OCI-LY1 (cell line): ENCODE measurements around the gene ENPP3.

ENCODE experiments used
- H2AFZ ChIP-seq: fragments of 200-600 bp; sonication (generic), shearing (Covaris generic); 2 replicates; pipeline ENCODE4 v1.6.0; 2014; ENCODE audit warnings: antibody characterized with exemption, mild to moderate bottlenecking, low read length
- H3F3A ChIP-seq: fragments of 200-600 bp; sonication (generic), shearing (Covaris generic); 2 replicates; pipeline ENCODE4 v1.6.0; 2014; ENCODE audit warnings: mild to moderate bottlenecking, antibody characterized with exemption, low read length, moderate library complexity; ENCODE audit not compliant: insufficient read depth
- H3K27ac ChIP-seq: fragments of 200-600 bp; sonication (generic); 2 replicates; pipeline ENCODE4 v1.5.1; 2014; ENCODE audit warnings: low read length, mixed run types, mild to moderate bottlenecking, low read depth; ENCODE audit not compliant: poor library complexity, severe bottlenecking
- H3K27me3 ChIP-seq: fragments of 200-600 bp; sonication (generic); 2 replicates; pipeline ENCODE4 v1.6.0; 2014; ENCODE audit warnings: antibody characterized with exemption, mild to moderate bottlenecking, low read length, moderate library complexity; ENCODE audit not compliant: insufficient read depth
- H3K36me3 ChIP-seq: fragments of 200-600 bp; sonication (generic); 2 replicates; pipeline ENCODE4 v1.6.1; 2014; ENCODE audit warnings: mild to moderate bottlenecking, antibody characterized with exemption, low read length, moderate library complexity, mixed read lengths; ENCODE audit not compliant: insufficient read depth
- H3K4me1 ChIP-seq: fragments of 200-600 bp; sonication (generic); 2 replicates; pipeline ENCODE4 v1.5.1; 2014; ENCODE audit warnings: mild to moderate bottlenecking, low read length, moderate library complexity; ENCODE audit not compliant: insufficient read depth, severe bottlenecking
- H3K4me2 ChIP-seq: fragments of 200-600 bp; sonication (generic), shearing (Covaris generic); 2 replicates; pipeline ENCODE4 v1.6.1; 2014; ENCODE audit warnings: low read length
- H3K4me3 ChIP-seq: fragments of 200-600 bp; sonication (generic); 2 replicates; pipeline ENCODE4 v1.5.1; 2014; ENCODE audit warnings: low read length, low read depth, mild to moderate bottlenecking, mixed read lengths; ENCODE audit not compliant: poor library complexity, severe bottlenecking
- H3K79me2 ChIP-seq: fragments of 200-600 bp; shearing (Covaris generic); 2 replicates; pipeline ENCODE4 v1.6.1; 2016; ENCODE audit warnings: mixed run types, low read length, mixed read lengths; ENCODE audit not compliant: insufficient read depth
- H3K9ac ChIP-seq: fragments of 200-600 bp; sonication (generic), shearing (Covaris generic); 2 replicates; pipeline ENCODE4 v1.6.1; 2014; ENCODE audit warnings: mild to moderate bottlenecking, low read length, mixed read lengths
- H3K9me2 ChIP-seq: fragments of 200-600 bp; sonication (generic), shearing (Covaris generic); 2 replicates; pipeline ENCODE4 v1.6.1; 2014; ENCODE audit warnings: low read depth, mild to moderate bottlenecking, low read length, mixed read lengths
- H3K9me3 ChIP-seq: fragments of 200-600 bp; shearing (Covaris generic); 2 replicates; pipeline ENCODE4 v1.6.1; 2014; ENCODE audit warnings: low read length, mixed read lengths
- H4K20me1 ChIP-seq: fragments of 200-600 bp; sonication (generic), shearing (Covaris generic); 2 replicates; pipeline ENCODE4 v1.6.0; 2016; ENCODE audit warnings: mild to moderate bottlenecking, low read length; ENCODE audit not compliant: insufficient read depth
- EZH2 ChIP-seq: fragments of 200-600 bp; sonication (generic), shearing (Covaris generic); IDR thresholded peaks from 2 replicates; pipeline ENCODE4 v1.8.0; 2017; ENCODE audit warnings: borderline replicate concordance, mixed run types, mild to moderate bottlenecking, antibody characterized with exemption, low read length, moderate library complexity, mixed read lengths
- TF ChIP-seq, protein P1 (sequence below): fragments of 200-600 bp; sonication (generic), shearing (Covaris generic); IDR thresholded peaks from 2 replicates; pipeline ENCODE4 v1.5.1; 2017; ENCODE audit warnings: mild to moderate bottlenecking, antibody characterized with exemption, low read length, moderate library complexity, mixed read lengths

Gene ENPP3

DNA sequence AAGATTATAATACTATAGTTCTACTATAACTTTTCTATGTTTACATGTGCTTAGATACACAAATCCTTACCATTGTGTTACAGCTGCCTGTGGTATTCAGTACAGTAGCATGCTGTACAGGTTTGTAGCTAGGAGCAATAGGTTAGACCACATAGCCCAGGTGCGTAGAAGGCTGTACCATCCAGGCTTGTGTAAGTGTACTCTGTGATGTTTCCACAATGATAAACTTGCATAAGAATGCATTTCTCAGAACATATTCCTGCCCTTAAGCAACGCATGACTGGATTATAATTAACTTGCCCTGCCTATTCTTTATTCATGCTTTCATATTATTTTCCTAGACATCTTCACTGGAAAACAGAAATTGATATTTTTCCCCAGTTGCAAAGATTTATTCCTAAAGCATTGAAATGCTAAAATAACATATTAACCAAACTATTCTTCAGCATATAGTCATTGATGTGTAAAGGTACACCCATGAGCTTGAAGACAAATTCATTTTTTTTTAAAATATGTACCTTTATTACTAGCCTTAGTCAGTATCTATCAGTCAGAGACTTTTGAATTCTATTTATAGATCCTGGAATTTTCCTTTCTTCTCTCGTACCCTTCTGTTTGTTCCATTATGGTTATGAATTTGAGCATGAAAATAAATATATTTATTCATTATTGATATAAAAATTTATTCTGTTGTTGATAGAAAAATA is 80.9 kb downstream of the ENPP3 start:
- H3F3A ChIP-seq: no peaks in the 10 kb centered on the region
- no peak overlapping the region for H2AFZ ChIP-seq
- H3K4me1 ChIP-seq: no peaks in the 10 kb centered on the region
- no peaks in the 10 kb centered on the region for H3K9me3 ChIP-seq
- H3K9me2 ChIP-seq: no peaks in the 10 kb centered on the region
- no peaks in the 10 kb centered on the region for H3K79me2 ChIP-seq
- H3K4me3 ChIP-seq: no peak overlapping the region
- no peak overlapping the region for H3K9ac ChIP-seq
- H3K27me3 ChIP-seq: no peaks in the 10 kb centered on the region
- H4K20me1 ChIP-seq: no peaks in the 10 kb centered on the region
- H3K36me3 ChIP-seq: no peaks in the 10 kb centered on the region
- no peak for TF ChIP-seq EZH2
- TF ChIP-seq, protein P1, sequence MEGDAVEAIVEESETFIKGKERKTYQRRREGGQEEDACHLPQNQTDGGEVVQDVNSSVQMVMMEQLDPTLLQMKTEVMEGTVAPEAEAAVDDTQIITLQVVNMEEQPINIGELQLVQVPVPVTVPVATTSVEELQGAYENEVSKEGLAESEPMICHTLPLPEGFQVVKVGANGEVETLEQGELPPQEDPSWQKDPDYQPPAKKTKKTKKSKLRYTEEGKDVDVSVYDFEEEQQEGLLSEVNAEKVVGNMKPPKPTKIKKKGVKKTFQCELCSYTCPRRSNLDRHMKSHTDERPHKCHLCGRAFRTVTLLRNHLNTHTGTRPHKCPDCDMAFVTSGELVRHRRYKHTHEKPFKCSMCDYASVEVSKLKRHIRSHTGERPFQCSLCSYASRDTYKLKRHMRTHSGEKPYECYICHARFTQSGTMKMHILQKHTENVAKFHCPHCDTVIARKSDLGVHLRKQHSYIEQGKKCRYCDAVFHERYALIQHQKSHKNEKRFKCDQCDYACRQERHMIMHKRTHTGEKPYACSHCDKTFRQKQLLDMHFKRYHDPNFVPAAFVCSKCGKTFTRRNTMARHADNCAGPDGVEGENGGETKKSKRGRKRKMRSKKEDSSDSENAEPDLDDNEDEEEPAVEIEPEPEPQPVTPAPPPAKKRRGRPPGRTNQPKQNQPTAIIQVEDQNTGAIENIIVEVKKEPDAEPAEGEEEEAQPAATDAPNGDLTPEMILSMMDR: no peak
- H3K4me2 ChIP-seq: no peak overlapping the region
- no peak overlapping the region for H3K27ac ChIP-seq

- Histone ChIP-seq H3K27me3 (no peaks in the 10 kb centered on the region), H3K27ac (no peak overlapping the region), H3K79me2 (no peaks in the 10 kb centered on the region), H2AFZ (no peak overlapping the region), H3K4me3 (no peak overlapping the region), H3K4me2 (no peak overlapping the region), H3K9me3 (no peaks in the 10 kb centered on the region), H3F3A (0 out of 2 replicates have a peak, but pooled peaks cover 3% of the 10 kb centered on the region), H4K20me1 (no peaks in the 10 kb centered on the region), H3K36me3 (no peaks in the 10 kb centered on the region), H3K9me2 (no peaks in the 10 kb centered on the region), H3K4me1 (no peaks in the 10 kb centered on the region), H3K9ac (no peak overlapping the region)
- TF ChIP-seq, protein P1: no peak
- no peak for TF ChIP-seq EZH2
These were observed 84.1 kb downstream of the ENPP3 start for GRCh38 chr6:131721161-131721560.

GRCh38 chr6:131724114-131724513 is 87.0 kb downstream of the ENPP3 start:
- no peak overlapping the region for H3K4me2 ChIP-seq
- H3K79me2 ChIP-seq: no peaks in the 10 kb centered on the region
- no peak overlapping the region for H3K4me3 ChIP-seq
- H3K36me3 ChIP-seq: no peaks in the 10 kb centered on the region
- H3F3A ChIP-seq: 0 out of 2 replicates have a peak, but pooled peaks cover 3% of the 10 kb centered on the region
- no peaks in the 10 kb centered on the region for H3K27me3 ChIP-seq
- TF ChIP-seq EZH2: no peak
- TF ChIP-seq, protein P1: no peak
- no peaks in the 10 kb centered on the region for H4K20me1 ChIP-seq
- H2AFZ ChIP-seq: no peak overlapping the region
- H3K9me2 ChIP-seq: no peaks in the 10 kb centered on the region
- no peak overlapping the region for H3K27ac ChIP-seq
- H3K4me1 ChIP-seq: no peaks in the 10 kb centered on the region
- no peaks in the 10 kb centered on the region for H3K9me3 ChIP-seq
- H3K9ac ChIP-seq: no peak overlapping the region
